ENCODE results near the gene GIN1.

The GIN1 gene

GRCh38 chr5:103037673-103038455 is 82.1 kb downstream of the GIN1 start:
- DNase-seq (ENCODE audit: low read depth, low spot score), result no peak

GRCh38 chr5:103036601-103037000 is 83.3 kb downstream of the GIN1 start:
- no peak for DNase-seq (ENCODE audit: low read depth, low spot score)

Data from smooth muscle cell of the brain vasculature (primary cell).